ENCODE data around the gene LINGO1.

Gene LINGO1

GRCh38 chr15:77667338-77668234 is 34.9 kb upstream of the LINGO1 start:
- intact Hi-C loops (cut with DNase I; ENCODE audit: low total_unique reads), result no loop called here
- no peak overlapping the region for H3K4me3 ChIP-seq
- H3K36me3 ChIP-seq, result no peaks in the 10 kb centered on the region
- DNase-seq, result no peak
- no peak for TF ChIP-seq CTCF (IDR thresholded peaks at IDR 0.05)
- peaks cover 0 to 64% of the 10 kb centered on the region in 2 donors for H3K27me3 ChIP-seq
- no peak overlapping the region for H3K27ac ChIP-seq
- no peaks in the 10 kb centered on the region for H3K4me1 ChIP-seq
- H3K9me3 ChIP-seq, result no peaks in the 10 kb centered on the region

DNA sequence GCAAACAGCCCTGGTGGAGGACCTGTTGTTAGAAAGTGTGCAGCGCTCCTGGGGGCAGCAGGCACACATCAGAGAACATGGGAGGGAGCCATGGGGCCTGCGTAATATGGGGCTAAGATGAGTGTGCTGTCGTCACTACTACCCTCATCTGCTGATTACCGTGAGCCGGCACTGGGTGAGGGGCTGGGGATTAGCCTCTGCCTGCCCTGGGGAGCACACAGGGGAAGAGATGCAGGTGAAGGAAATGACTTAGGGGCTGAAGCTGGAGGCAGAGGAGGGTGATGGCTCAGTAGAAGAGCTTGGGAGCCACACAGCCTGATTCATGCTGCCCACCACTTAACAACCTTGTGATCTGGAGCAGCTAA is 33.6 kb upstream of the LINGO1 start:
- DNase-seq, result no peak
- Histone ChIP-seq H3K27ac (no peak overlapping the region), H3K4me1 (no peaks in the 10 kb centered on the region), H3K9me3 (no peaks in the 10 kb centered on the region), H3K27me3 (peaks cover 0 to 62% of the 10 kb centered on the region in 2 donors), H3K36me3 (no peaks in the 10 kb centered on the region), H3K4me3 (no peak overlapping the region)
- no peak for TF ChIP-seq CTCF (IDR thresholded peaks at IDR 0.05)
- intact Hi-C loops (cut with DNase I; ENCODE audit: low total_unique reads), result no loop called here

DNA sequence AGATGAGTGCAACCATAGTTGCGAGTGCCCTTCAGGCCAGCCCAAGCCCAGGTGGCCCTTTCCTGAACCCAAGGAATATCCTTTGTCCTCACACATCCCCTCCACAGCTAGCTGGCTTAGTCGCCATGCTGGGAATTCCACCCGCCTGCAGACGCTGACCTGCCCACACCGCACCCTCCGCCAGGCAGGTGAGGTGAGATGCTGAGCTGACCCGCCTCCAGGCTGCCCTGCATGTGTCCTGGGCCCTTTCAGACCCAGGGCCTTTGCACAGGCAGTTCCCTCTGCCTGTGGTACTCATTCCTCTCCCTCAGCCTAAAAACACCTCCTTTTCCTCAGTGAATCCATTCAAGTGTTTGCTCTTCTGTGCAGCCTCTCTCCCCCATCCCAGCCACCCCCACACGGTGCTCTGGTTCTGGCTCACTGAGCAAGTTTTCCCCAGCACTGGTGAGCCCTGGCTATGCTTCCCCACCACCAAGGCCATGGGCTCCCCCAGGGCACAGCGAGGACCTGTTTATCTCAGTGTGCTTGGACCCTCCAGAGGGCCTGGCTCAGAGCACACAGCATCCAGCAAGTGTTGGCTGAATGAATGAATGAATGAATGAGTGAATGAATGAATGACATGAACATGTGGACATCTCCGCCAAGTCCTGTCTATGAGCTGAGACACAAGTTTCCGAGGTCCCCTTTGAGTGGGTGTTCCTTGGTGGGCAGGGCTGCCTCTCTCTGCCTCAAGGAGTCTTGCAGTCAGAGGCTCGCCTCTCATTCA is 33.0 kb upstream of the LINGO1 start:
- H3K4me3 ChIP-seq, result no peak overlapping the region
- intact Hi-C loops (cut with DNase I; ENCODE audit: low total_unique reads), result no loop called here
- H3K4me1 ChIP-seq, result no peaks in the 10 kb centered on the region
- no peak overlapping the region for H3K27ac ChIP-seq
- H3K27me3 ChIP-seq, result peaks cover 0 to 64% of the 10 kb centered on the region in 2 donors
- H3K36me3 ChIP-seq, result no peaks in the 10 kb centered on the region
- no peaks in the 10 kb centered on the region for H3K9me3 ChIP-seq
- TF ChIP-seq CTCF (IDR thresholded peaks at IDR 0.05), result no peak
- no peak for DNase-seq

GRCh38 chr15:77664428-77664827 is 31.7 kb upstream of the LINGO1 start:
- DNase-seq, result no peak
- no peaks in the 10 kb centered on the region for H3K9me3 ChIP-seq
- no peak for TF ChIP-seq CTCF (IDR thresholded peaks at IDR 0.05)
- no peak overlapping the region for H3K4me3 ChIP-seq
- no peaks in the 10 kb centered on the region for H3K36me3 ChIP-seq
- H3K4me1 ChIP-seq, result no peaks in the 10 kb centered on the region
- peaks cover 0 to 69% of the 10 kb centered on the region in 2 donors for H3K27me3 ChIP-seq
- no peak overlapping the region for H3K27ac ChIP-seq
- intact Hi-C loops (cut with DNase I; ENCODE audit: low total_unique reads), result no loop called here

DNA sequence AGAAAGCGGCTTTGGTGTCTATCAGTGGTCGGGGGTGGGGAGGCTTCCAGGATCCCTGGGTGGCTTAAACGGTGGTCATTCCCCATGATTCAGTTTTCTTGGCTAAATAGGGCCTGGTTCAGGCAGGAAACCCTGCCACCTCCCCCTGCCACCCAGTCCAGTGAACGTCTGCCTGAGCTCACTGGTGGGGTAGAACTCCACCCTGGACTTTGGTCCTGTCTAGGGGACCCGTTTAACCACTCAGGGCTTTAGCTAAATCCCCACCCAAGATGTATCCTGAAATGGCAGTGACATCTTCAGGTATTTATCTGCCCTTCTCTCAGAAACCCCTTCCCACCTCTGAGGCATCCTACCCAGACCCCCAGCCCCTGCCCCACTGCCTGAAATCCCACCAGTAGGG is 30.5 kb upstream of the LINGO1 start:
- H3K36me3 ChIP-seq, result no peaks in the 10 kb centered on the region
- no peaks in the 10 kb centered on the region for H3K4me1 ChIP-seq
- peaks cover 0 to 68% of the 10 kb centered on the region in 2 donors for H3K27me3 ChIP-seq
- no peaks in the 10 kb centered on the region for H3K9me3 ChIP-seq
- intact Hi-C loops (cut with DNase I; ENCODE audit: low total_unique reads), result no loop called here
- H3K27ac ChIP-seq, result no peak overlapping the region
- DNase-seq, result no peak
- TF ChIP-seq CTCF (IDR thresholded peaks at IDR 0.05), result no peak
- H3K4me3 ChIP-seq, result no peak overlapping the region
